ENCODE measurements around the gene OR1E1. TPM values are rescaled to one million over a fixed set of nuclear protein-coding genes. Genes with fewer than 3 reads are reported as not detected.
"Not testable (repeated sequence)": the region's sequence is repeated elsewhere in the genome, so short reads cannot be mapped to it uniquely, and the experiment has no call there.

The OR1E1 gene
- total RNA-seq, 1 experiment from 2014 or later: not detected

DNA sequence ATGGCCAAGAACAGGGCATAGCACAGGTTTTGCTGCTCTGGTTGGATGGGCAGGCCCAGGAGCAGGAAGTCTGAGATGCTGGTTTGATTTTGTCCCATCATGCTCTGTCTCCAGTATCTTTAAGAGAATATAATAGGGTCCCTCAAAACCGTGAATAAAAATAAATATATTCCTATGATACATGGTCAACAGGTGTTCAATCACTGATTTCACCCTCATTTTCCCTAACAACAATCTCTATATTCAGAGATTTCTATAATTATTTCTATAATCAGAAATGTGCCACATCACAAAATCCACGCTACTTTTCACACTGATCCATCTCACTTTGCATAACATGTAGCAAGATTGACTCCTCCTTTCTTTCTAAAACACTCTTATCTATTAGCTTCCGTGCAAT lies 35.5 kb upstream of the OR1E1 start, which contains the start of gene OR1E2:
OR1E2 (minus strand) TSS at position 101 of the 400 bp plus-strand sequence; CDS start at position 101, 0 bp downstream.
- Histone ChIP-seq H2AK5ac (ENCODE audit: insufficient read length, low read length) (no peak within 1 kb of the TSS), H3K14ac (ENCODE audit: insufficient read depth, low read length) (no peak within 1 kb of the TSS), H3K27me3 (ENCODE audit: insufficient read depth, low read length) (no peaks in the 10 kb centered on the region), H4K8ac (replicated peaks; ENCODE audit: insufficient read length, low read depth, low read length) (no peak within 1 kb of the TSS), H2BK5ac (ENCODE audit: insufficient read length, low read length) (no peak within 1 kb of the TSS), H2BK120ac (ENCODE audit: low read depth, low read length, poor library complexity, severe bottlenecking) (no peak within 1 kb of the TSS), H3K79me2 (ENCODE audit: insufficient read depth, low read length) (no peaks in the 10 kb centered on the region), H3K9ac (ENCODE audit: extremely low read depth, insufficient read length, low read length) (no peak within 1 kb of the TSS), H3K27ac (ENCODE audit: insufficient read length, low read depth, low read length) (no peak within 1 kb of the TSS), H3K18ac (ENCODE audit: insufficient read length, low read depth, low read length) (no peak within 1 kb of the TSS), H3K4ac (ENCODE audit: low read depth, low read length) (no peak within 1 kb of the TSS), H2AFZ (ENCODE audit: low read length) (no peak within 1 kb of the TSS), H3K4me2 (ENCODE audit: insufficient read depth, insufficient read length, low read length) (no peak within 1 kb of the TSS), H3T11ph (ENCODE audit: low read length) (no peak within 1 kb of the TSS), H2BK20ac (ENCODE audit: low read depth, low read length, poor library complexity, severe bottlenecking) (no peak within 1 kb of the TSS), H3K23me2 (ENCODE audit: insufficient read length, low read depth, low read length, poor library complexity, severe bottlenecking) (no peaks in the 10 kb centered on the region), H3K56ac (ENCODE audit: insufficient read length, low read depth, low read length) (no peak within 1 kb of the TSS), H4K91ac (ENCODE audit: insufficient read length, low read depth, low read length) (no peak within 1 kb of the TSS), H2BK12ac (ENCODE audit: insufficient read length, low read depth, low read length) (no peak within 1 kb of the TSS), H2BK15ac (ENCODE audit: low read depth, low read length) (no peak within 1 kb of the TSS), H3K79me1 (ENCODE audit: insufficient read depth, low read depth, low read length, poor library complexity, severe bottlenecking) (no peaks in the 10 kb centered on the region), H3K23ac (ENCODE audit: insufficient read length, low read depth, low read length) (no peak within 1 kb of the TSS), H4K5ac (ENCODE audit: insufficient read length, low read depth, low read length) (no peak within 1 kb of the TSS), H4K20me1 (ENCODE audit: control insufficient read depth, insufficient read depth, insufficient read length) (no peaks in the 10 kb centered on the region), H3K4me1 (ENCODE audit: insufficient read depth, low read length) (no peaks in the 10 kb centered on the region), H3K9me3 (ENCODE audit: control insufficient read depth, low read depth, low read length) (no peaks in the 10 kb centered on the region)
- Mint-ChIP-seq H3K9me3 (peaks cover 19 to 60% of the 10 kb centered on the region in 2 experiments), H3K27me3 (ENCODE audit: low read depth) (peaks cover 2% of the 10 kb centered on the region), H3K27ac (no peak within 1 kb of the TSS), H3K36me3 (ENCODE audit: insufficient read depth in 1 of 3, low read depth in 3 of 3) (peaks cover 0 to 3% (median 0%) of the 10 kb centered on the region in 3 experiments; a peak in 2 of 7 replicates), H3K4me1 (peaks cover 0 to 5% of the 10 kb centered on the region in 2 experiments; a peak in 1 of 4 replicates), H3K4me3 (no peak within 1 kb of the TSS)
- DNase-seq: no peak
- TF ChIP-seq, protein P1, sequence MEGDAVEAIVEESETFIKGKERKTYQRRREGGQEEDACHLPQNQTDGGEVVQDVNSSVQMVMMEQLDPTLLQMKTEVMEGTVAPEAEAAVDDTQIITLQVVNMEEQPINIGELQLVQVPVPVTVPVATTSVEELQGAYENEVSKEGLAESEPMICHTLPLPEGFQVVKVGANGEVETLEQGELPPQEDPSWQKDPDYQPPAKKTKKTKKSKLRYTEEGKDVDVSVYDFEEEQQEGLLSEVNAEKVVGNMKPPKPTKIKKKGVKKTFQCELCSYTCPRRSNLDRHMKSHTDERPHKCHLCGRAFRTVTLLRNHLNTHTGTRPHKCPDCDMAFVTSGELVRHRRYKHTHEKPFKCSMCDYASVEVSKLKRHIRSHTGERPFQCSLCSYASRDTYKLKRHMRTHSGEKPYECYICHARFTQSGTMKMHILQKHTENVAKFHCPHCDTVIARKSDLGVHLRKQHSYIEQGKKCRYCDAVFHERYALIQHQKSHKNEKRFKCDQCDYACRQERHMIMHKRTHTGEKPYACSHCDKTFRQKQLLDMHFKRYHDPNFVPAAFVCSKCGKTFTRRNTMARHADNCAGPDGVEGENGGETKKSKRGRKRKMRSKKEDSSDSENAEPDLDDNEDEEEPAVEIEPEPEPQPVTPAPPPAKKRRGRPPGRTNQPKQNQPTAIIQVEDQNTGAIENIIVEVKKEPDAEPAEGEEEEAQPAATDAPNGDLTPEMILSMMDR (conservative IDR thresholded peaks at IDR 0.05): no peak
- WGBS (ENCODE audit: extremely low coverage, insufficient read length, low lambda C conversion rate): no CpG with 5 or more reads among the region's 3 CpGs

DNA sequence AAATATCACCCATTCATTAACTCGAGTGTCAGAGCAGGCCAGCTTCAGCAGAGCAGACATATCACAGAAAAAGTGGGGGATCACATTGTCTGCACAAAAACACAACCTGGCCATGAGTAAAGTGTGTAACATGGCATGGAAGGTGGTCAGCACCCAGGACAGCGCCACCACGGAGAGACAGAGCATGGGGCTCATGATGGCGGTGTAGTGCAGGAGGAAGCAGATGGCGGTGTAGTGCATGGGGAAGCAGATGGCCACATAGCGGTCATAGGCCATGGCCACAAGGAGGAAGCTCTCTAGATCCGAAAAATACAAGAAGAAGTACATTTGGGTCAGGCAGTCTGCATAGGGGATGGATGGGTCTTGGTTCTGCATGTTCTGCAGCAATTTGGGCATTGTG lies 35.0 kb upstream of the OR1E1 start:
- H2BK12ac ChIP-seq (ENCODE audit: insufficient read length, low read depth, low read length); H2AFZ ChIP-seq (ENCODE audit: low read length); H3K79me1 ChIP-seq (ENCODE audit: insufficient read depth, low read depth, low read length, poor library complexity, severe bottlenecking); H3K27me3 Mint-ChIP-seq (ENCODE audit: low read depth); H3K4me1 Mint-ChIP-seq; H2BK120ac ChIP-seq (ENCODE audit: low read depth, low read length, poor library complexity, severe bottlenecking); H3K9me3 ChIP-seq (ENCODE audit: control insufficient read depth, low read depth, low read length); H2AK5ac ChIP-seq (ENCODE audit: insufficient read length, low read length); H3K56ac ChIP-seq (ENCODE audit: insufficient read length, low read depth, low read length); H3K36me3 Mint-ChIP-seq (ENCODE audit: insufficient read depth in 1 of 3, low read depth in 3 of 3); H3K27ac ChIP-seq (ENCODE audit: insufficient read length, low read depth, low read length); H3K79me2 ChIP-seq (ENCODE audit: insufficient read depth, low read length); H3K27ac Mint-ChIP-seq; H2BK15ac ChIP-seq (ENCODE audit: low read depth, low read length); H3K4me2 ChIP-seq (ENCODE audit: insufficient read depth, insufficient read length, low read length); H3K18ac ChIP-seq (ENCODE audit: insufficient read length, low read depth, low read length); H3K4ac ChIP-seq (ENCODE audit: low read depth, low read length); H3K4me3 Mint-ChIP-seq; H3T11ph ChIP-seq (ENCODE audit: low read length); H3K9ac ChIP-seq (ENCODE audit: extremely low read depth, insufficient read length, low read length); H2BK20ac ChIP-seq (ENCODE audit: low read depth, low read length, poor library complexity, severe bottlenecking); H3K23me2 ChIP-seq (ENCODE audit: insufficient read length, low read depth, low read length, poor library complexity, severe bottlenecking); H4K20me1 ChIP-seq (ENCODE audit: control insufficient read depth, insufficient read depth, insufficient read length); H3K27me3 ChIP-seq (ENCODE audit: insufficient read depth, low read length); H4K8ac ChIP-seq (replicated peaks; ENCODE audit: insufficient read length, low read depth, low read length); H4K5ac ChIP-seq (ENCODE audit: insufficient read length, low read depth, low read length); H4K91ac ChIP-seq (ENCODE audit: insufficient read length, low read depth, low read length); H3K4me1 ChIP-seq (ENCODE audit: insufficient read depth, low read length); H2BK5ac ChIP-seq (ENCODE audit: insufficient read length, low read length); H3K14ac ChIP-seq (ENCODE audit: insufficient read depth, low read length); H3K23ac ChIP-seq (ENCODE audit: insufficient read length, low read depth, low read length): not testable (repeated sequence)
- no CpG with 5 or more reads among the region's 7 CpGs for WGBS (ENCODE audit: extremely low coverage, insufficient read length, low lambda C conversion rate)
- DNase-seq: peak; percentile 68
- peaks cover 23 to 65% of the 10 kb centered on the region in 2 experiments for H3K9me3 Mint-ChIP-seq
